ENCODE measurements around the gene GFPT1.
A peak's percentile ranks its signal among the peaks of the same experiment; 100 is the strongest.

Gene GFPT1

DNA sequence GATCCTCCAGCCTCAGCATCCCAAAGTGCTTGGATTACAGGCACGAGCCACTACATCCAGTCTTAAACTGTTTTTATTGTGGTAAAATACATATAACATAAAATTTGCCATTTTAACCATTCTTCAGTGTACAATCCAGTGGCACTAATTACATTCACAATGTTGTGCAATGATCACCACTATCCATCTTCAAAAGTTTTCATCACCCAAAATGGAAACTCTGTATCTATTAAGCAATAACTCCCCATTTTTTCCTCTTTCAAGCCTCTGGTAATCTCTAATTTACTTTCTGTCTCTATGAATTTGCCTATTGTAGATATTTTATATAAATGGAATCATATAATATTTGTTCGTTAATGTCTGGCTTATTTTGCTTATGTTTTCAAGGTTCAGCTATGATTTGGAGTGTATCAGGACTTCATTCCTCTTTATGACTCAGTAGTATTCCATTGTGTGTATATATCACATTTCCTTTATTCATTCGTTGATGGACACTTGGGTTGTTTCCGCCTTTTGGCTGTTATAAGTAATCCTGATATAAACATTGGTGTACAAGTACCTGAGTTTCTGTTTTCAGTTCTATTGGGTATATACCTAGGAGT is 71.8 kb downstream of the GFPT1 start:
- no peak for FAIRE-seq

DNA sequence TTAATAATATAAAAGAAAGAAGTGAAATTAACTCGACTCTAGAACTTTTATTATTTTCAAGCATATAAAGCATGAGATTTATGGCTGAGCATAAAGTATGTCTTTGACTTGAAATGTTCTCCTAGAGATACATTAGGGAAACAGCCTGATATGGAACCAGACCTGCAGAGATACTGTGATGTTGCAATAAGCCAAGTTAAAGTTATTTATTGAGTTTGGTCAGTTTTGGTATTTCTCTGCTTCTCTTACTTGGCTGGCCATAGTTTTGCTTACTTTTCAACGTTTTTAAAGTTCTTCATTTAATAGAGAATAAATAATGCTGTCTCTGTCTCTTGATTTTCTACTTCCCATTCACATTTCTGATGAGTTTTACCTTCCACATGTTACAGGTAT is 76.0 kb downstream of the GFPT1 start:
- no peak for FAIRE-seq

DNA sequence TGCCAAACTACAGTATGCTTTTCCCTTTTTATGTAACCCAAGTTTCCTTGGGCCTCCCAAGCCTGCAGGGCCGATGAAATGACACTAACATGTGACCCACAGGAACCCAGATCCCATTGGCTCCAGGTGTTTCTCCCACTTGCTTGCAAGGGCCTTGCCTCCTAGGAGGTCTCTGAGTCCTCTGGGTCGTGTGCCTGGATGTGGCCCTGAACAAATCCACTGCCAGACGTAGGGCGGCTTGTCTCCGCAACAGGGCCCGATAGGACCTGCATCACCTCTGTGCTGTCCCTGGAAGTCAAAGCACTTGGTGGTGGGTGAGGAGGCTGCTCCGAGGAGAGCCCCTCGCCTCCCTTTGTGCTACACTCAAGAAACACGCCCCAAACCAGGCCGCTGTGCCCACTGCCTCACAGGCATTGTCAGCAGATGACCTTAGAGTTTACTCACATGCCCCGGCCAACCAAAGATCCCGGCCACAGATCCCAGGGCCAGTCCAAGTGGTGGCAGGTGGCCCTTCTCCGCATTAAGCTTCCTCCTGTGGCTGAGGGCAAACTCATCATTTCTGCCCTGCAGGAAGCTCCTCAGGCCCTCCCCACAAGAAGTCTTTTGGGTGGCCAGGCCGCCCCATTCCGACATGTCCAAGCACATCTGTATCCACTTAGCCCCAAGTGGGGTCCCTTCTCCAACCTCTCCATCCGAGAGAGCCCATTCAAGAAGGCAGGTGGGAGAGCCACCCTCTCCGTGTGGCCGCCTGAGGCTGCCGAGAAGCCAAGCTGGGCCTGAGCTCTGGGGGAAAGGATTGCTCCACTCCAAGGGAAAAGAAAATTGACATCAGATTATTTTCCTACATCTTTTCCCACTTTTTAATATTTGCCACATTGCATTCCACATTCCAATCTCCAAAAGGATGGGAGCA is 76.7 kb downstream of the GFPT1 start:
- no peak for FAIRE-seq

- FAIRE-seq = peak; percentile 23
Observed at GRCh38 chr2:69309351-69310110, 77.5 kb downstream of the GFPT1 start.

- no peak for FAIRE-seq
Observed at GRCh38 chr2:69308338-69308737, 78.7 kb downstream of the GFPT1 start.

DNA sequence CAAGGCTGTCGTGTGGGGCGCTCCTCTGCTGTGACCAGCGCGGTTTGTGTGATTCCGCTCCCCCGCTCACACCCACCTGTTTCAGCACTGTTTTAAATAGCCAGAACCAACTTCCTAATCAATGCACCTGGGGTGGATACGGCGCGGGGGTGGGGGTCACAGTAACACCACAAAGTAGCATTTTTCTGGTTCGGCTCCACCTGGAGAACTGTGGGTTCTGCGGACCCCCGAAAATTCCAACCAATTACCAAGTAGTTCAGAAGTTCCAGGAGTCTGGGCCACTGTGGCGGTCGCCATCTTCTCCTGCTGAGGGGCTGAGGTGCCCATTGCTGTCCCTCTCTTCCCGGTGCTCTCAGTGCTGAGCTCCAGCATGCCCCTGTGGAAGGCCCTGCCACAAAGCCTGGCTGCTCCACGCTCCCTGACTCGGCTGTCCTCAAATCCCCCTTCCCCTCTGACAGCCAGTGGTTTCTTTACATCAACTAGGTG is 79.4 kb downstream of the GFPT1 start:
- FAIRE-seq = no peak

DNA sequence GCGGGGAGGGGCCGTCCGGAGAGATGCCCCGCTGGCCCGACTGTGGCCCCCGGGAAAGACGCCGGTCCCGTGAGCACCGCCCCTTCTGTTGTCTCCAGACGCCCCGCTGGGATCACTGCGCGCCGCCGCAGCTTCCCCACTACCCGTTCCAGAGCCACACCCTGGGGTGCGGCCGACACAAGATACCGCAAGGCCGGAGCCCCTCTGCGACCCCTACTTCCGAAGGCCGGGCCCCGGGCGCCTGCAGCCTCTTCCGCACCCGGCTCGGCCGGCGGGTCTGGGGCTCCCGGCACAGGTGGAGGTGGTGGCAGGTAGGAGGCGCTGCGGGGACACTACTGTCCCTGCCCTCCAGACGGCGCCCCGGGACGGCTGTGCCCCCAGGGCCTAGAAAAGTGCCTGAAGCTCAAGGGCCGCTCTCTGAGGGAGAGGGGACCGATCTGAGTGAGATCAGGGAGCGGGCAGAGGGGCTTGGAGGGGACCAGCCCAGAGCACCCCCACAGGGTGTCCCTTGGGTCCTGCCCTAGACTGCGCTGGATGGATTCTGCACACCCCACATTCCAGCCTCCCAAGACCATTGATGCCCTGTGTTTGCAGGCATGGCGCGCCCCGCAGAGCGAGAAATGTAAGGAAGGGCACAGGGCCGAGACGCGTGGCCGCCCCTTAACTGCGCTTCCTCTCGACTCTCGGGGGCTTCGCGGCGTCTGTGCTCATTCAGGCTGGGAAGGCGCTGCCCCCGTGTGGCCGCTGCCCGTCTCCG is 80.0 kb downstream of the GFPT1 start:
- no peak for FAIRE-seq

DNA sequence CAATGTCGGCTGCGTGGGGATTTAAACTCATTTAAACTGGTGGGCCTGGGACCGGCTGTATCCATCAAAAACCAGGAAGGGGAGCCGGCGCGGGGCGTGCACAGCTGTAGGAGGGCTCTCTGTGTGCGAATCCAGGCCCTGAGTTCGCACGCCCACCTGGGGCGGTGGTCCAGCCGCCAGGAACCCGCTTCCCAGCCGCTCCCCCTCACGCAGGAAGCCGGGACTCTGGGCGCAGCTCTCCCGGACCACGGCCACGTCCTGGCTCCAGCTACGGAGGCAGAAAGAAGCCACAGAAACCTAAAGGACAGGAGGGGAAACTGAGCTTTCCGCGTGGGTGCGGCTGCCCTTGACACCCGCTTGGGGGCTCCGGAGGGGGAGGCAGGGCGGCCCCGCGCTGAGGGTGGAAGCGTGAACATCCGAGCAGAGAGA is 80.6 kb downstream of the GFPT1 start:
- FAIRE-seq = no peak

- no peak for FAIRE-seq
Observed at GRCh38 chr2:69305712-69306392, 81.2 kb downstream of the GFPT1 start.

GRCh38 chr2:69305166-69305565 is 81.9 kb downstream of the GFPT1 start:
- FAIRE-seq = no peak

DNA sequence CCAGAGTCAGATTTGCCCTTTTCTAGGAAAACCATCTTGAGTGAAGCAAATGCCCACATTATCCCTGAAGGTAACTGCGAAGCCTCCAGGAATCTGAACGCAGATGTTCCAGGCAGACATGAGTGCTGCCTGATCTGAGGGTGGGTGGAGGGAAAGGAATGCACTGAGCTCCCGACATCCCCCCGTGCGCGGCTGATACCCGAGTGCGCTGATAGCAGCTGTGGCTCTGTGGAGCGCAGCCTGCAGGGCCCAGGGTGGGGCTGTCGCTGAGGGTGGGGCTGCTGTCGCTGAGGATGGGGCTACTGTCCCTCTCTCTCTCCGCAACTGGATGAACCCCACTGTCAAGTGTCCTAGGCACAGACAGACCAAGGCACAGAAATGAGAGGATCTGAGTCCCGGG is 82.4 kb downstream of the GFPT1 start:
- FAIRE-seq = no peak

DNA sequence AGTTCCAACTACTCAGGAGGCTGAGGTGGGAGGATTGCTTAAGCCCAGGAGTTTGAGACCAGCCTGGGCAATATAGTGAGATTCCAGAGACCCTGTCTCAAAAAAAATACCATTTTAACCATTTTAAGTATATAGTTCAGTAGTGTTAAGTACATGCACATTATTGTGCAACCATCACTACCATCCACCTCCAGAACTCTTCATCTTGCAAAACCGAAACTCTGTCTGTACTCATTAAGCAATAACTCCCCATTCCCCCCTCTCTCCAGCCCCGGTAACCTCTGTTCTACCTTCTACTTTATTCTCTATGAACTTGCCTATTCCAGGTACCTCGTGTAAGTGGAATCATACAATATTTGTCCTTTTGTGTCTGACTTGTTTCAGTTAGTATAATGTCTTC is 86.4 kb downstream of the GFPT1 start:
- FAIRE-seq = no peak

- FAIRE-seq = no peak
Observed at GRCh38 chr2:69299772-69300516, 87.1 kb downstream of the GFPT1 start.

DNA sequence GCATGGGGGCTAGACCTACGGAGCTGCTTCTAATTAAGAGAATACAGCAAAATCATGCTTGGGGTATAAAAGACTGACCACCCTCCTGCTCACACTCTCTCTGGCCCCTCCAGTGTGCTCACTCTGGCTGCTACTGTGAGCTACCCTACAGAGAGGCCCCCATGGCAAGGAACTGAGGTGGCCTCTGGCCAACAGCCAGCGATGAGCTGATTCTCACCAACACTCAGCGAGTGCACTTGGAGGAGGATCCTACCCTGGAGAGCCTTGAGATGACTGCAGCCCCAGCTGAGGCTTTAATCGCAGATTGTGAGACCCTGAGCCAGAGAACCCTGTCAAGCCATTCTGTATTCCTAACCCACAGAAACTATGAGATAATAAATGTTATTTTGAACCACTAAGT is 88.2 kb downstream of the GFPT1 start:
- no peak for FAIRE-seq

- no peak for FAIRE-seq
Observed at GRCh38 chr2:69298261-69298660, 88.8 kb downstream of the GFPT1 start.

- FAIRE-seq = no peak
Observed at GRCh38 chr2:69297216-69297615, 89.8 kb downstream of the GFPT1 start.

GRCh38 chr2:69296421-69296820 is 90.6 kb downstream of the GFPT1 start:
- no peak for FAIRE-seq

DNA sequence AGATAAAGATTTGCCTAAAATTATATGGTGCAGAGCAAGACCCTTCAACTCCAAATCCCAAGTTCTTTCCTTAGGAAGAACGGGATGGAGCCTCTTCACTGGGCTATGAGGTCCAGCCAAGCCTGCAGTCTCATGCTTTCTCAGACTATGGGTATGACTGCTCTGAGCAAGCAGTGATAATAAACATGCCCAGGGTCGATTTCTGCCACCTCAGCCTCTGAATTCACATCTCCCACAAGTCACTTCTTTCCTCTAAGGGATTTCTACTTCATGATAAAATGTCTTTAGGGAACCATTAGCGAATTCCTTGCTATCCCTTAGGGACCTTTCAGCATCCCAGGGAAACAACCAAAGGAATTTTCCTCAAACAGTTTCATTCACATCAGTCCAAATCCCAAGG is 94.8 kb downstream of the GFPT1 start:
- no peak for FAIRE-seq

DNA sequence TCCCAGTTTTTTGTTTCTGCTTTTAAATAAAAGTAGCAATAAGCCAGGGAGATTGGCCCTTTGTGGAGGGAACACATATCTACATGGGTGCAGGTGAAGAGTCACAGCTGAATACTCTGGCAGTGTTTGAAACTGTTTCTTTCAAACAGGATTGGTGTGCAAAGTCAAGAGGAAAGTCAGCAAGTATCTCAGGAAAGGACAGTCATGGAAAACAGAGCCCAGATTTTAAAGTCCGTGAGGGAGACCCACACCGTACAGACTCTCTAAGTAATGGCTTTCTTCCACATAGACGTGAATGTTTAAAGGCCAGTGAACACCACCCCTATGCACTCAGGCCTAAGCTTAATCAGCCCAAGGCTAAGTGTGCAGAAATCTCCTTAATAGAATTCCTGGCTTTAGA is 95.3 kb downstream of the GFPT1 start:
- no peak for FAIRE-seq

DNA sequence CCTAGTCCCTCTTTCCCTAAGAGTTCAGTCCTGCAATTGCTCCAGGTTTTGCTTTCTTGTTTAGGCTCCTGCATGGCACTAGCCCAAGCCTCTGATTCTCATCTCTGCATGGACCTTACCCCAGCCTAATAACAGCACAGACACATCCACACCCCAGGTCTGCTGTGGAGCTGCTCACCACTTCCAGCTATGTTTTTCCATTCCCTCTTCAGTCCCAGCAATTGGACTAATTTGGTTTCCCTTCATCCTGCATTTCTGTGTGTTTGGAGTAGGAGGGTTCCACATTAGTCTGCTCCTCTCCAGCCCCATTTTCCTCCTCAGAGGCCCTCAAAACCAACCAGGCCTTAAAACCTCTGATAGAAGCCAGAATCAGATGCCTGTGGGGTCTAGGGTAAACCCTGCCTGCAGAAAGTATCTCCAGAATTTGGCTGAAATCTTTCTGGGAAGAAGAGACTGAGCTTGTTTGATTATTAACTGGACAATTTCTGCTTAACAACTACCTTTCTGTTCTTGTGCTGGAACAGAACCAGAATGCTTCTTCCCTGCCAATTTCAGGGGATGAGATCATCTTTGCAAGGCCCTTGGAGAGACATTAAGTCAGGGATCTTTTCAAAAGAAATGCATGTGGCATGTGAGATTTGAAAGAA is 95.9 kb downstream of the GFPT1 start:
- no peak for FAIRE-seq

DNA sequence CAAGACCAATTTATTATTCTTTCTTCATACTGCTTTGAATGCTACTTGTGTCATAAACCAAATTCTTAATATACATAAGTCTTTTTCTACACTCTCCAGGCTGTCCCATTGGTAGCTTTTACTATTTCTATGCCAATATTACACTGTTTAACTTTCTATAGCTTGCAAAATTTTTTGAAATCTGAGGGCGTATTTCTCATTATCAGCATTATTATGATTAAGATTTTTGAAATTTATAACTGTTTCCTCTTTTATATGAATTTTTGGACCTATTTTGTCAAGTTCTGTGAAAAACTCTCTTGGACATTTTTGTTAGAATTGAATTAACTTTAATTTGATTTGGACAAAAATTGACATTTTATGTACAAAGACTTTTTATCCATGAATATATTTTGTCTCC is 98.6 kb downstream of the GFPT1 start:
- FAIRE-seq = no peak
